ENCODE results near the gene ERG.

DNA sequence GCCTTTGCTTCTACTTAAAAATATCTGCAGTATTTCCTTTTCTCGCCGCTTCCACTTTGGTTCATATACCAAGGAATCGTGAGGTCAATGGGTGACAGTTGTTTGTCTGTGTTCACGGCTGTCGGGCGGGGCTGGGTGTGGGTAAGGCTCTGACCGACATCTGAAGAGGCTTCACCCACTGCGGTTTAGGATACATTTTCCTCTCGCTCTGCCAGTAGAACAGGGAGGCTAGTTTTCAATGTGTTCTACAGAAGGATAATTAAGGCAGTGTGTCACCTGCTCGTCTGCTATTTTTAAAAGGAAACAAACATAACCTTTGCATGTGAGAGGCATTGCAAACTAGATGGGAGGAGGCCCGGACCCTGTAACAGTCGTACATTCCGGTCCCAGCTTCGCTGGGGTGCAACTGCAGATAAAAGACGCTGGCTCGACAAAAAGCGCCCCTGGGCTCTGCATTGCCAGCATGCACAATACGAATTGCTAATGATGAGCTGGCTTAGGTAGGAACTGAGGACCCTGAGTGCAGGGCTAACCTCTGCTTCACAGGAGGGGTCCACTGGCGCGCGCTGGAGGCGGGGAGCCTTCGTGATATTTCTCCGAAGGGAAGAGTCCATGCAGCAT lies 8.5 kb upstream of the ERG start:
- no peak for TF ChIP-seq TAF1 (IDR thresholded peaks at IDR 0.05; ENCODE audit: borderline replicate concordance, insufficient read depth, low read length)
- TF ChIP-seq, protein P1, sequence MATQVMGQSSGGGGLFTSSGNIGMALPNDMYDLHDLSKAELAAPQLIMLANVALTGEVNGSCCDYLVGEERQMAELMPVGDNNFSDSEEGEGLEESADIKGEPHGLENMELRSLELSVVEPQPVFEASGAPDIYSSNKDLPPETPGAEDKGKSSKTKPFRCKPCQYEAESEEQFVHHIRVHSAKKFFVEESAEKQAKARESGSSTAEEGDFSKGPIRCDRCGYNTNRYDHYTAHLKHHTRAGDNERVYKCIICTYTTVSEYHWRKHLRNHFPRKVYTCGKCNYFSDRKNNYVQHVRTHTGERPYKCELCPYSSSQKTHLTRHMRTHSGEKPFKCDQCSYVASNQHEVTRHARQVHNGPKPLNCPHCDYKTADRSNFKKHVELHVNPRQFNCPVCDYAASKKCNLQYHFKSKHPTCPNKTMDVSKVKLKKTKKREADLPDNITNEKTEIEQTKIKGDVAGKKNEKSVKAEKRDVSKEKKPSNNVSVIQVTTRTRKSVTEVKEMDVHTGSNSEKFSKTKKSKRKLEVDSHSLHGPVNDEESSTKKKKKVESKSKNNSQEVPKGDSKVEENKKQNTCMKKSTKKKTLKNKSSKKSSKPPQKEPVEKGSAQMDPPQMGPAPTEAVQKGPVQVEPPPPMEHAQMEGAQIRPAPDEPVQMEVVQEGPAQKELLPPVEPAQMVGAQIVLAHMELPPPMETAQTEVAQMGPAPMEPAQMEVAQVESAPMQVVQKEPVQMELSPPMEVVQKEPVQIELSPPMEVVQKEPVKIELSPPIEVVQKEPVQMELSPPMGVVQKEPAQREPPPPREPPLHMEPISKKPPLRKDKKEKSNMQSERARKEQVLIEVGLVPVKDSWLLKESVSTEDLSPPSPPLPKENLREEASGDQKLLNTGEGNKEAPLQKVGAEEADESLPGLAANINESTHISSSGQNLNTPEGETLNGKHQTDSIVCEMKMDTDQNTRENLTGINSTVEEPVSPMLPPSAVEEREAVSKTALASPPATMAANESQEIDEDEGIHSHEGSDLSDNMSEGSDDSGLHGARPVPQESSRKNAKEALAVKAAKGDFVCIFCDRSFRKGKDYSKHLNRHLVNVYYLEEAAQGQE (IDR thresholded peaks at IDR 0.05; ENCODE audit: insufficient read depth in 1 of 2, low read depth in 2 of 2, low read length in 2 of 2): no peak
